Vagina (tissue), 2 donors: ENCODE data around the gene SMIM28. TPM values are rescaled to one million over a fixed set of nuclear protein-coding genes. Genes with fewer than 3 reads are reported as not detected.
"Not testable (repeated sequence)": the region's sequence is repeated elsewhere in the genome, so short reads cannot be mapped to it uniquely, and the experiment has no call there.

Experiments
- DNase-seq, 2 donors: peaks; one replicate each; pipeline ENCODE4 v3.0.0-alpha.2; 2017; ENCODE audit errors: extremely low spot score in 2 of 2
- H3K27ac ChIP-seq: fragments of 200-600 bp; sonication (generic); one replicate; pipeline ENCODE4 v1.5.1; 2019
- H3K27me3 ChIP-seq: fragments of 200-600 bp; sonication (generic); one replicate; pipeline ENCODE4 v1.5.1; 2019
- H3K36me3 ChIP-seq, 2 donors: fragments of 200-600 bp; sonication (generic); one replicate each; pipeline ENCODE4 v1.5.1; 2017 to 2019
- H3K4me1 ChIP-seq: fragments of 200-600 bp; sonication (generic); one replicate; pipeline ENCODE4 v1.5.1; 2019
- H3K4me3 ChIP-seq, 2 donors: fragments of 200-600 bp; sonication (generic); 1 replicate in 1 of 2; 2 replicates in 1 of 2; pipeline ENCODE4 v1.5.1; 2016 to 2019
- H3K9me3 ChIP-seq: fragments of 200-600 bp; sonication (generic); one replicate; pipeline ENCODE4 v1.5.1; 2019
- CTCF ChIP-seq, 3 experiments: fragments of 450-650 bp in 2 of 3; fragments of 200-600 bp in 1 of 3; sonication (generic) in 1 of 3; IDR thresholded peaks; one replicate each; pipeline ENCODE4 v1.5.1; 2017 to 2019; ENCODE audit warnings: antibody characterized with exemption in 3 of 3, mild to moderate bottlenecking in 2 of 3, moderate library complexity in 2 of 3
- POLR2A ChIP-seq, 2 donors: fragments of 450-650 bp; IDR thresholded peaks; one replicate each; pipeline ENCODE4 v1.6.1; 2017; ENCODE audit warnings: antibody characterized with exemption in 2 of 2, mild to moderate bottlenecking in 2 of 2, moderate library complexity in 2 of 2
- POLR2AphosphoS5 ChIP-seq, 2 donors: sonication (generic); formaldehyde crosslinking; IDR thresholded peaks; one replicate each; pipeline ENCODE4 v1.9.0; 2017; ENCODE audit warnings: antibody characterized with exemption in 2 of 2, mild to moderate bottlenecking in 2 of 2, low read depth in 1 of 2; ENCODE audit not compliant: insufficient read depth in 1 of 2
- intact Hi-C: fragments of 100-400 bp; cut with DNase I; formaldehyde crosslinking; loops from one replicate; pipeline ENCODE4 v1.15.1; 2023
- total RNA-seq: library from RNA; depleted of rRNA; stranded (reverse); fragments of >200 nt; gene quantifications from one replicate; pipeline ENCODE4 v1.2.3, GENCODE V29; 2016

The SMIM28 gene
- total RNA-seq, 1 donor from 2014 or later = not detected

DNA sequence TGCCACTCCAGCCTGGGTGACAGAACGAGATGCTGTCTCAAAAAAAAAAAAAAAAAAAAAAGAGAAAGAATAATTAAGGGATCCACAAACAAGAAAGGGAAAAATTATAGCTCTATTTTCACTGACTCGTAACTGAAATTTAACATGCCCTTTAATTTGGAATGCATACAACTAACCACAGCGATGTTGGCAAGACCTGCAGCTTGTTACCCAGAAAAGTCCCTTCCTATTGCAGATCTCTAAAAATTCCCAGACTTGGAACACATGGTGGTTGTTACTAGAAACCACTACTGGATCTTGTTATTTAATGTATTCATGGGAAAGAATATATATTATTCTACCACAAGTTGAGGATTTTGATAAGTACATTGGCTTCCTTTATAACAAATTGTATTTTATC, 27.8 kb upstream of the SMIM28 start:
- DNase-seq = no peak
- intact Hi-C loops = no loop called here
- H3K27ac ChIP-seq = no peak overlapping the region
- no peaks in the 10 kb centered on the region for H3K4me1 ChIP-seq
- no peaks in the 10 kb centered on the region for H3K9me3 ChIP-seq
- H3K4me3 ChIP-seq = no peak overlapping the region
- H3K36me3 ChIP-seq = no peaks in the 10 kb centered on the region
- H3K27me3 ChIP-seq = no peaks in the 10 kb centered on the region
- no peak for TF ChIP-seq POLR2A (IDR thresholded peaks at IDR 0.05)
- no peak for TF ChIP-seq CTCF (IDR thresholded peaks at IDR 0.05)
- TF ChIP-seq POLR2AphosphoS5 (IDR thresholded peaks at IDR 0.05; ENCODE audit: insufficient read depth in 1 of 2, low read depth in 1 of 2) = no peak

GRCh38 chr6:138357928-138358327, 19.8 kb upstream of the SMIM28 start:
- no peak for DNase-seq
- no peaks in the 10 kb centered on the region for H3K36me3 ChIP-seq
- no peak overlapping the region for H3K27ac ChIP-seq
- H3K27me3 ChIP-seq = no peaks in the 10 kb centered on the region
- no peaks in the 10 kb centered on the region for H3K9me3 ChIP-seq
- no peaks in the 10 kb centered on the region for H3K4me1 ChIP-seq
- H3K4me3 ChIP-seq = no peak overlapping the region
- TF ChIP-seq POLR2A (IDR thresholded peaks at IDR 0.05) (no peak), CTCF (IDR thresholded peaks at IDR 0.05) (no peak), POLR2AphosphoS5 (IDR thresholded peaks at IDR 0.05; ENCODE audit: insufficient read depth in 1 of 2, low read depth in 1 of 2) (no peak)
- intact Hi-C loops = no loop called here

DNA sequence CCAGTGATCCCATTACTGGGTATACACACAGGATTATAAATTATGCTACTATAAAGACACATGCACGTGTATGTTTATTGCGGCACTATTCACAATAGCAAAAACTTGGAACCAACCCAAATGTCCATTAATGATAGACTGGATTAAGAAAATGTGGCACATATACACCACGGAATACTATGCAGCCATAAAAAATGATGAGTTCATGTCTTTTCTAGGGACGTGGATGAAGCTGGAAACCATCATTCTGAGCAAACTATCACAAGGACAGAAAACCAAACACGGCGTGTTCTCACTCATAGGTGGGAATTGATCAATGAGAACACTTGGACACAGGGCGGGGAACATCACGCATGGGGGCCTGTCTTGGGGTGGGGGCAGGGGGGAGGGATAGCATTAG, 9.0 kb upstream of the SMIM28 start:
- H3K4me1 ChIP-seq, H3K4me3 ChIP-seq, H3K9me3 ChIP-seq, H3K36me3 ChIP-seq, DNase-seq, intact Hi-C loops, H3K27me3 ChIP-seq, H3K27ac ChIP-seq: not testable (repeated sequence)

GRCh38 chr6:138370631-138371451, 6.9 kb upstream of the SMIM28 start:
- no peaks in the 10 kb centered on the region for H3K36me3 ChIP-seq

GRCh38 chr6:138371452-138371711, 6.3 kb upstream of the SMIM28 start:
- DNase-seq = no peak
- H3K36me3 ChIP-seq = no peaks in the 10 kb centered on the region
- H3K4me3 ChIP-seq = no peak overlapping the region
- H3K27me3 ChIP-seq = no peaks in the 10 kb centered on the region
- TF ChIP-seq POLR2AphosphoS5 (IDR thresholded peaks at IDR 0.05; ENCODE audit: insufficient read depth in 1 of 2, low read depth in 1 of 2) = no peak
- TF ChIP-seq POLR2A (IDR thresholded peaks at IDR 0.05) = no peak
- no peak for TF ChIP-seq CTCF (IDR thresholded peaks at IDR 0.05)
- no peak overlapping the region for H3K27ac ChIP-seq
- H3K4me1 ChIP-seq = no peaks in the 10 kb centered on the region
- no peaks in the 10 kb centered on the region for H3K9me3 ChIP-seq
- intact Hi-C loops = no loop called here

More at GRCh38 chr6:138370631-138371451, 6.9 kb upstream of the SMIM28 start:
- Histone ChIP-seq H3K4me3 (no peak overlapping the region), H3K4me1 (no peaks in the 10 kb centered on the region), H3K27ac (no peak overlapping the region), H3K9me3 (no peaks in the 10 kb centered on the region), H3K27me3 (no peaks in the 10 kb centered on the region)
- intact Hi-C loops = no loop called here
- TF ChIP-seq CTCF (IDR thresholded peaks at IDR 0.05) = no peak
- no peak for TF ChIP-seq POLR2AphosphoS5 (IDR thresholded peaks at IDR 0.05; ENCODE audit: insufficient read depth in 1 of 2, low read depth in 1 of 2)
- TF ChIP-seq POLR2A (IDR thresholded peaks at IDR 0.05) = no peak
- DNase-seq = no peak
